ENCODE data around the gene C19orf53. TPM values are rescaled to one million over a fixed set of nuclear protein-coding genes. Genes with fewer than 3 reads are reported as not detected.

The C19orf53 gene
- total and polyA plus RNA-seq, 2 donors (not counting 1 experiment from before 2014, with no cell fraction given) = 58.8 to 146 TPM

GRCh38 chr19:13817018-13817614, 42.9 kb downstream of the C19orf53 start:
- Histone ChIP-seq H3K4me2 (ENCODE audit: extremely low read depth, insufficient read depth, low read length) (no peak overlapping the region), H3K27me3 (ENCODE audit: control insufficient read depth, insufficient read depth, low read length) (no peaks in the 10 kb centered on the region), H3K36me3 (ENCODE audit: control insufficient read depth, insufficient read depth, low read length) (peaks cover 21% of the 10 kb centered on the region), H3K9me3 (ENCODE audit: control insufficient read depth, insufficient read depth, low read depth, low read length) (no peaks in the 10 kb centered on the region), H3K79me2 (ENCODE audit: control insufficient read depth, insufficient read depth, low read length) (no peaks in the 10 kb centered on the region), H2AFZ (ENCODE audit: low read length) (no peak overlapping the region), H3K27ac (ENCODE audit: insufficient read depth, low read length) (no peak overlapping the region), H4K20me1 (ENCODE audit: control insufficient read depth, extremely low read depth, insufficient read depth, low read length) (no peaks in the 10 kb centered on the region), H3K4me3 (replicated peaks in 1 of 4; ENCODE audit: control extremely low read depth in 1 of 4, insufficient read depth in 1 of 4, low read depth in 3 of 4, low read length in 4 of 4) (no peak overlapping the region), H3K9ac (ENCODE audit: insufficient read depth, low read length) (no peak overlapping the region), H3K4me1 (ENCODE audit: control insufficient read depth, extremely low read depth, insufficient read depth, low read length) (no peaks in the 10 kb centered on the region)
- TF ChIP-seq CTCF (conservative IDR thresholded peaks at IDR 0.05 in 1 of 2, IDR thresholded peaks at IDR 0.05 in 1 of 2; ENCODE audit: low read depth in 1 of 2, low read length in 2 of 2) (no peak), EZH2 (IDR thresholded peaks at IDR 0.05; ENCODE audit: low read length, missing control alignments) (no peak)
- no peak for DNase-seq (ENCODE audit: low read depth in 2 of 2)

- TF ChIP-seq EZH2 (IDR thresholded peaks at IDR 0.05; ENCODE audit: low read length, missing control alignments) (no peak), CTCF (conservative IDR thresholded peaks at IDR 0.05 in 1 of 2, IDR thresholded peaks at IDR 0.05 in 1 of 2; ENCODE audit: low read depth in 1 of 2, low read length in 2 of 2) (no peak)
- no peak overlapping the region for H3K4me3 ChIP-seq (replicated peaks in 1 of 4; ENCODE audit: control extremely low read depth in 1 of 4, insufficient read depth in 1 of 4, low read depth in 3 of 4, low read length in 4 of 4)
- H3K9me3 ChIP-seq (ENCODE audit: control insufficient read depth, insufficient read depth, low read depth, low read length) = no peaks in the 10 kb centered on the region
- H3K4me1 ChIP-seq (ENCODE audit: control insufficient read depth, extremely low read depth, insufficient read depth, low read length) = no peaks in the 10 kb centered on the region
- no peak for DNase-seq (ENCODE audit: low read depth in 2 of 2)
- H3K4me2 ChIP-seq (ENCODE audit: extremely low read depth, insufficient read depth, low read length) = no peak overlapping the region
- H3K9ac ChIP-seq (ENCODE audit: insufficient read depth, low read length) = no peak overlapping the region
- H4K20me1 ChIP-seq (ENCODE audit: control insufficient read depth, extremely low read depth, insufficient read depth, low read length) = no peaks in the 10 kb centered on the region
- no peaks in the 10 kb centered on the region for H3K27me3 ChIP-seq (ENCODE audit: control insufficient read depth, insufficient read depth, low read length)
- no peaks in the 10 kb centered on the region for H3K79me2 ChIP-seq (ENCODE audit: control insufficient read depth, insufficient read depth, low read length)
- H3K27ac ChIP-seq (ENCODE audit: insufficient read depth, low read length) = no peak overlapping the region
- H2AFZ ChIP-seq (ENCODE audit: low read length) = no peak overlapping the region
- H3K36me3 ChIP-seq (ENCODE audit: control insufficient read depth, insufficient read depth, low read length) = peaks cover 20% of the 10 kb centered on the region
Observed at GRCh38 chr19:13817615-13818371, 43.5 kb downstream of the C19orf53 start.

GRCh38 chr19:13819238-13819637, 45.0 kb downstream of the C19orf53 start:
- H3K36me3 ChIP-seq (ENCODE audit: control insufficient read depth, insufficient read depth, low read length) = peaks cover 14% of the 10 kb centered on the region
- no peak overlapping the region for H3K4me2 ChIP-seq (ENCODE audit: extremely low read depth, insufficient read depth, low read length)
- H3K27me3 ChIP-seq (ENCODE audit: control insufficient read depth, insufficient read depth, low read length) = no peaks in the 10 kb centered on the region
- H3K9me3 ChIP-seq (ENCODE audit: control insufficient read depth, insufficient read depth, low read depth, low read length) = no peaks in the 10 kb centered on the region
- no peak overlapping the region for H2AFZ ChIP-seq (ENCODE audit: low read length)
- H3K4me3 ChIP-seq (replicated peaks in 1 of 4; ENCODE audit: control extremely low read depth in 1 of 4, insufficient read depth in 1 of 4, low read depth in 3 of 4, low read length in 4 of 4) = no peak overlapping the region
- no peak for DNase-seq (ENCODE audit: low read depth in 2 of 2)
- H3K27ac ChIP-seq (ENCODE audit: insufficient read depth, low read length) = no peak overlapping the region
- H3K79me2 ChIP-seq (ENCODE audit: control insufficient read depth, insufficient read depth, low read length) = no peaks in the 10 kb centered on the region
- H3K9ac ChIP-seq (ENCODE audit: insufficient read depth, low read length) = no peak overlapping the region
- no peaks in the 10 kb centered on the region for H4K20me1 ChIP-seq (ENCODE audit: control insufficient read depth, extremely low read depth, insufficient read depth, low read length)
- no peak for TF ChIP-seq EZH2 (IDR thresholded peaks at IDR 0.05; ENCODE audit: low read length, missing control alignments)
- no peak for TF ChIP-seq CTCF (conservative IDR thresholded peaks at IDR 0.05 in 1 of 2, IDR thresholded peaks at IDR 0.05 in 1 of 2; ENCODE audit: low read depth in 1 of 2, low read length in 2 of 2)
- no peaks in the 10 kb centered on the region for H3K4me1 ChIP-seq (ENCODE audit: control insufficient read depth, extremely low read depth, insufficient read depth, low read length)

Measured in fibroblast of lung (primary cell).